ENCODE measurements around the gene ZBTB16.

ZBTB16 gene

GRCh38 chr11:114031246-114031966, 28.1 kb upstream of the ZBTB16 start:
- POLR2A ChIA-PET: no interaction called here
- no peak overlapping the region for H3K4me3 ChIP-seq (ENCODE audit: low read depth, low read length)
- H3K36me3 ChIP-seq (ENCODE audit: control insufficient read depth in 2 of 2, insufficient read depth in 1 of 2, low read length in 2 of 2): no peaks in the 10 kb centered on the region
- H3K27ac ChIP-seq (ENCODE audit: extremely low read depth, low read depth, low read length): no peak overlapping the region
- CTCF ChIA-PET: interaction anchor here (7.1 kb wide), 1 partner anchor 231 kb away, joined by 68 read pairs; no protein-coding TSS in a partner anchor
- no peaks in the 10 kb centered on the region for H3K9me3 ChIP-seq (ENCODE audit: control insufficient read depth, insufficient read depth, low read depth, low read length)
- TF ChIP-seq ZNF530 (tag by site-specific recombination; IDR thresholded peaks at IDR 0.05; ENCODE audit: low read depth) (no peak), ZIC2 (tag by site-specific recombination; IDR thresholded peaks at IDR 0.05) (no peak), KLF1 (tag by site-specific recombination; IDR thresholded peaks at IDR 0.05) (no peak)
- no peaks in the 10 kb centered on the region for H3K4me1 ChIP-seq (ENCODE audit: control insufficient read depth, insufficient read depth, low read length)

GRCh38 chr11:114031967-114032320, 27.6 kb upstream of the ZBTB16 start:
- Histone ChIP-seq H3K36me3 (ENCODE audit: control insufficient read depth in 2 of 2, insufficient read depth in 1 of 2, low read length in 2 of 2) (no peaks in the 10 kb centered on the region), H3K4me3 (ENCODE audit: low read depth, low read length) (no peak overlapping the region), H3K27ac (ENCODE audit: extremely low read depth, low read depth, low read length) (no peak overlapping the region), H3K9me3 (ENCODE audit: control insufficient read depth, insufficient read depth, low read depth, low read length) (no peaks in the 10 kb centered on the region), H3K4me1 (ENCODE audit: control insufficient read depth, insufficient read depth, low read length) (no peaks in the 10 kb centered on the region)
- ChIA-PET POLR2A (no interaction called here), CTCF (interaction anchor here (5.7 kb wide), 1 partner anchor 228 kb away, joined by 86 read pairs; no protein-coding TSS in a partner anchor)
- TF ChIP-seq MYNN (tag by site-specific recombination; IDR thresholded peaks at IDR 0.05; ENCODE audit: borderline replicate concordance): no peak
- no peak for TF ChIP-seq GLI2 (tag by site-specific recombination; IDR thresholded peaks at IDR 0.05; ENCODE audit: borderline replicate concordance, low read depth)
- TF ChIP-seq MEIS1 (CRISPR knock-in tag; IDR thresholded peaks at IDR 0.05; ENCODE audit: borderline replicate concordance): no peak
- TF ChIP-seq ZNF266 (tag by site-specific recombination; IDR thresholded peaks at IDR 0.05; ENCODE audit: low read depth): no peak
- no peak for TF ChIP-seq REPIN1 (tag by site-specific recombination; IDR thresholded peaks at IDR 0.05; ENCODE audit: low read depth)
- TF ChIP-seq ZNF112 (tag by site-specific recombination; IDR thresholded peaks at IDR 0.05): no peak
- no peak for TF ChIP-seq ZNF174 (tag by site-specific recombination; IDR thresholded peaks at IDR 0.05)
- TF ChIP-seq ZNF132 (tag by site-specific recombination; IDR thresholded peaks at IDR 0.05; ENCODE audit: borderline replicate concordance): no peak
- TF ChIP-seq ZNF692 (tag by site-specific recombination; IDR thresholded peaks at IDR 0.05): no peak

- Histone ChIP-seq H3K9me3 (ENCODE audit: control insufficient read depth, insufficient read depth, low read depth, low read length) (no peaks in the 10 kb centered on the region), H3K4me3 (ENCODE audit: low read depth, low read length) (no peak overlapping the region), H3K4me1 (ENCODE audit: control insufficient read depth, insufficient read depth, low read length) (no peaks in the 10 kb centered on the region), H3K27ac (ENCODE audit: extremely low read depth, low read depth, low read length) (no peak overlapping the region), H3K36me3 (ENCODE audit: control insufficient read depth in 2 of 2, insufficient read depth in 1 of 2, low read length in 2 of 2) (no peaks in the 10 kb centered on the region)
- POLR2A ChIA-PET: no interaction called here
- CTCF ChIA-PET: interaction anchor here (0.6 to 5.7 kb wide), 6 partner anchors 17 to 227 kb away, joined by 3 to 86 read pairs (median 4); no protein-coding TSS in a partner anchor
- TF ChIP-seq HOXA7 (CRISPR knock-in tag; IDR thresholded peaks at IDR 0.05; ENCODE audit: borderline replicate concordance): no peak
- no peak for TF ChIP-seq ZNF571 (tag by site-specific recombination; IDR thresholded peaks at IDR 0.05)
- no peak for TF ChIP-seq ZNF639 (tag by site-specific recombination; IDR thresholded peaks at IDR 0.05)
- TF ChIP-seq ZNF513 (tag by site-specific recombination; IDR thresholded peaks at IDR 0.05): no peak
- TF ChIP-seq ZNF830 (tag by site-specific recombination; IDR thresholded peaks at IDR 0.05; ENCODE audit: low read depth): no peak
- TF ChIP-seq ZSCAN18 (tag by site-specific recombination; IDR thresholded peaks at IDR 0.05): no peak
- no peak for TF ChIP-seq ZNF184 (tag by site-specific recombination; IDR thresholded peaks at IDR 0.05)
- no peak for TF ChIP-seq GLI2 (tag by site-specific recombination; IDR thresholded peaks at IDR 0.05; ENCODE audit: borderline replicate concordance, low read depth)
- no peak for TF ChIP-seq PATZ1 (tag by site-specific recombination; IDR thresholded peaks at IDR 0.05)
- TF ChIP-seq ATF2 (tag by site-specific recombination; IDR thresholded peaks at IDR 0.05; ENCODE audit: low read depth): no peak
These were observed 26.4 kb upstream of the ZBTB16 start for GRCh38 chr11:114033066-114033465.

All from HEK293 (cell line).